ENCODE results near the gene PI4K2A.

The PI4K2A gene

DNA sequence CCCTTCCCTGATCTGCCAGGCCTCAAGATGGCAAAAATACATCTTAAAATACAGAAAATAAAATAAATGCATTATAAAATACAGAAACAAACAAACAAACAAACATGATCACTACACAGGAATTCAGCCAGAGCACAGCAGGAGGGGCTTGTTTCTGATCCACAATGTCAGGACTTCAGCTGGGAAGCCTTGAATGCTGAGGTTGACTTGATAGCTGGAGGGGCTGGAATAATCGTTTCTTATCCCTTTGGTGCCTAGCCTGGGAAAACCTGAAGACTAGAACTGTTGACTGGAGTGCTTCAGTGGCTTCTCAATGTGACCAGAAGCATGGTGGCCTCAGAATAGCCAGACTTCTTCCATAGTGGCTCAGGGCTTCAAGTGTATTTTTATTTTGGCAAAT is 63.9 kb downstream of the PI4K2A start:
- no peak for DNase-seq (ENCODE audit: low read depth in 2 of 2, low spot score in 1 of 2)

DNA sequence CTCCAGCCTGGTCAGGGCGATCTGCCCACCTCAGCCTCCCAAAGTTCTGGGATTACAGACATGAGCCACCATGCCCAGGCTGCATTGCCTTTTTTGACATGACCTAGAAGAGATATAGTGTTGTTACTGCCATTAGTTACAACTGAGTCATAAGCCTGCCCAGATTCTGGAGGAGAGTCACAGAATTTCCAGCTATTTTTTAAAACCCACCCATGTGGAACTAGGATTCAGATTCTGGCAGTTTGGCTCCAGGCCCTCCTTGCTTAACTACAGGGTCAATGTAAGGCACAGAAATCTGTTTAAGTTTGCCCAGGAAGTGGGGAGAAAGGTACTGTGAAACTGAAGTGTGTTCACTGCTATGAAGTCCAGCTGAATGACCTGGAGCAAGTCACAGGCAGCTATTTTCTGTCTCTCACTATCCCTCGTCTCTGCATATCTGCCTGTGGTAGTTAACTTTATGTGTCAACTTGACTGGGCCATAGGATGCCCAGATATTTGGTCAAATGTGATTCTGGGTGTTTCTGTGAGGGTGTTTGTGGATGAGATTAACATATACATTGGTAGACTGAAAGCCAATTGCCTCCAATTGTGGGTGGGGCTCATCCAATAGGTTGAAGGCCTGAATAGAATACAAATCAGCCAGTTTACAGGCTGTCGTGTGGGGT is 64.7 kb downstream of the PI4K2A start:
- DNase-seq (ENCODE audit: low read depth in 2 of 2, low spot score in 1 of 2) = no peak

DNA sequence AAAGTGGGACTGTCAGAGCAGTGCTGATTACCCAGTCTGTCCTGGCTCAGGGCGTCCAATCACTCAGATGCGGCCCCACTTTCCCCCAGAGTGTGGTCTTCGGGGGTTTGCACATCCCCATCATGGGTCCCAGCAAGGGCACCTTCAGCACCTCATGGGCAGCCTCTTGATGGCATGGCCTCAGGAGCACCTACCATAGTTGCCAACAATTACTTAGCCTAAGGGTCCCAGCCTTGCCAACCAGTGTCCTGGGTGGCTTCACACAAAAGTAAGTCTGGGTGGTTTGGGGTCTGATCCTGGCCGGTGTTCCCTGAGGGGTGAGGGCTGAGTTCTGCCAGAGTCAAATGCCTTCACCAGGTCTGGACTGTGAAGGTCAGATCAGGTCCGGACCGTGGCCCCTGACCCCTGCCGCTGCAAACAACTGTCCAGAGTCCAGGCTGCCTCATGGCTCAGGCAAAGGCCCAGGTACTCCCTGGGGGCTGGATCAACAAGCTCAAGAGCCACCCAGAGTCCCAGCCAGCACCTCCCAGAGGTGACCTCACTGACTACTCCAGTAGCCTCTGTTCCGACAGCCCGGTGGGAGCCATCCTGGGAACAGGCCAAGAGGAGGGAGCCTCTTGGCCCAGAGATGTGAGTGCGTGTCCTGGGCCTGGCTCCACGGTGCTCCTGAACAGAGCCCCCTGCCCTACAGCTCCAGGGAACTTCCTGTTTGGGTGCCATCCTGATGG is 66.8 kb downstream of the PI4K2A start:
- no peak for DNase-seq (ENCODE audit: low read depth in 2 of 2, low spot score in 1 of 2)

DNA sequence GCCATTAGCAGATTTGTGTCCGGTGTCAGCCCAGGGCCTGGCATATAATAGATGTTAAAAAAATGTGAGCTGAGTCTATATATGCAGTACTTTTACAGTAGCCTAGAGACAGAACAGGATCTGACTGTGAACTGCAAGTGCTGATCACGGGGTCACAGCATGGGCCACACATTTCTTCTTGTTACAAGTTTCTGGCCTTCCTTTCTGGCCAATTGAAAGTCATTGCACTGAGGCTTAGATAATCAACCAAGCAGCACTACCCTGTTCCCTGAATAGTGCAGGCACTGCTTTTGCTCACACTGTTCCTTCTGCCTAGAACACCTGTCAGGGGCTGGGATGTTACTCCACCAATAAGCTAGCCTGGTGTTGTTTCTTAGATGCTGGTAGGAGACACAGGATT is 67.7 kb downstream of the PI4K2A start:
- DNase-seq (ENCODE audit: low read depth in 2 of 2, low spot score in 1 of 2) = no peak

DNA sequence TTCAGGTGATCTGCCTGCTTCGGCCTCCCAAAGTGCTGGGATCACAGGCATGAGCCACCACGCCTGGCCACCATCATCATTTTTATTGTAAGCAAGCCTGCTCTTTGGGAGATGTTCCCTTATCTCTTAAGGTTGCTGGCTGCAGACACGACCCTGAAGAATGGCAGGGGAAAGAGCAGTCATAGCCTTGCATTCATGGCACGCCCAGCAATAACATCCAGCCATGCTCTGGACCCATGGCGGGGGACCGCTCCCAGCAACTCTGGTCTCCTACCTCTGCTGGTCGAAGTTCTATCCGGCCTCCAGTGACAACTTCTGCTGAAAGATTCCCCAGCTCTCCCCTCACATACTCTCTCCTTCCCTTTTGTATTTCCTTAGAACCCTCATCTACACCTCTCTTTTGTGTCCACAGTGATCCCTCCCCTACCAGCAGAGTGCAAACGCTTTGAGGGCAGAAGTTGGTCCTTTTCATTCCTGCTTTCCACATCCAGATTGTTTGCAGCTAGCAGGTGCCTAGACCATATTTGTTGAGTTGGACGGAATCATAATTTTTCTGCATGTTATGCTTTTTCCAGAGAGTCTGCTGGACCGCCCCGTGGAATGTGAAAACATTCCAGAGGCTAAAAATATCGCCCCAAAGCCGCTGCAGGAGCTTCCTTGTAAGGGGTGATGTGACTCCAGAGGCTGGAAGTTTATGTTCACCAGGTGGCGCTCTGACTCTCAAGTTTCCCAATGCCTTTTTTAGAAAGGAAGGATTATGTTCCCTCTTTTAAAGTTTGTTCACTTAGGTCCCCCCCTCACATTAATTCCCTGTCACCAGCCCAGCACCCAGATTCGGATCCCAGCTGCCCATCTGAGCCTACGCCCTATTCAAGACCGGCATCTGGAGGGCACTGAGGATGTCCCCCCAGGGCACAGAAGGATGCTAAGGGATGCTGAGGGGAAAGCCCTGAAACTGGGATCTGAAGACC is 68.8 kb downstream of the PI4K2A start:
- no peak for DNase-seq (ENCODE audit: low read depth in 2 of 2, low spot score in 1 of 2)

DNA sequence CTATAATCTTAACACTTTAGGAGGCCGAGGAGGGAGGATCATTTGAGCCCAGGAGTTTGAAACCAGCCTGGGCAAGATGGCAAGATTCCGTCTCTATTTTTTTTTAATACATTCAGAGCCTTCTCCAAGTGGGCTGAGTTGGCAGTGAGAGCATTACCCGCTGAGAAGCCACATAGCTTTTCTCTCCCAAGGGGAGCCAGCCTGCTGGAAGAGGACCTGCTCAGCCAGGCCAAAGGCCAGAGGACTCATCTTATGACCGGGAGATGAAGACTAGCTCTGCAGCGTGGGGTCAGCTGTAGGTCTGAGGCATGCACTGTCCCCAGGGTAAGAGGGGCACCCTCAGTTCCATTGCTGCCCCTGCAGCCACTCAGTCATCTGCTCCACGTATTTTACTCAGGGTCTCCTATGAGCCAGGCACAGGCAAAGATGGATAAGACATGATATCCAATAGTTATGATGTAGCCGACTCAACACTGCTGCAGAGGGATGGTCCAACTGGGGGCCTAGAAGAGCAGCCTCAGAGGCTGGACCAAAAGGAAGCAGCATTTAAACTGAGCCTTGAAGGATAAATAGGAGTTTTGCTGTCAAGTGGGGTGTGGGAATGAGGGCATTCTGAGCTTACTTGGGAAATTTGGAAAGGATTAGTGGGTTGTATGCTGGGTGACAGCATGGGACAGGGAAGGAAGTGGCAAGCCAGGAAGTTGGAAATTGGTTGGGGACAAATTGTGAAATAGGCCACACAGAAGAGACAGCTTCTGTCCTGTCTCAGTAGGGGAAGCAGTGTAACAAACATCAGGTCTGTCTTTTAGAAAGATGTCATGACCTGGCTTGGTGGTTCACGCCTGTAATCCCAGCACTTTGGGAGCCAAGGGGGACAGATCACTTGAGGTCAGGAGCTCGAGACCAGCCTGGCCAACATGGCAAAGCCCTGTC is 71.4 kb downstream of the PI4K2A start:
- DNase-seq (ENCODE audit: low read depth in 2 of 2, low spot score in 1 of 2) = no peak

DNA sequence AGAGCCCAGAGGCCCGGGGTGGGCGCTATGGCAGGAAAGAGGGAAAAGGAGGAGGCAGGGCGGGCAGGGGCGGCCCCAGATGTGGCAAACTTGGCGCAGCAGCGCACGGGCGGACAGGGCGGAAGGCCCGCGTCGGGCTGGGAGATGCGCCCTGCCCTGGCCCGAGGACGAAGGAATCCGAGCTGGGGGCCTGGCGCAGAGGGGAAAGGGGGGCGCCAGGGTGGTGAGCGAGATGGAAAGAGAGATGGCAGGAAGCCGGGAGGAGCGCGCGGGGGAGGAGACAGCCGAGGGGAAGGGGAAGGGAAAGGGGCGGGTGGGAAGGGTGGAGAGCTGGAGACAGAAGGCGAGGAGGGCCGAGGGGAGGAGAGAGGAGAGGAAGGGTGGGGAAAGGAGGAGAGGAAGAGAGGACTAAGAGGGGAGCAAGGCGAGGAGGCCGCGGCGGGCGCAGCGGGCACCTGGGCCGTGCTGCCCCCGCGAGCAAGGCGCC is 72.9 kb downstream of the PI4K2A start, which contains the start of gene MARVELD1:
Gene MARVELD1 (plus strand): TSS at position 392 of the 487 bp plus-strand sequence. CDS start 147 bp downstream, outside the sequence.
- no peak for DNase-seq (ENCODE audit: low read depth in 2 of 2, low spot score in 1 of 2)

DNA sequence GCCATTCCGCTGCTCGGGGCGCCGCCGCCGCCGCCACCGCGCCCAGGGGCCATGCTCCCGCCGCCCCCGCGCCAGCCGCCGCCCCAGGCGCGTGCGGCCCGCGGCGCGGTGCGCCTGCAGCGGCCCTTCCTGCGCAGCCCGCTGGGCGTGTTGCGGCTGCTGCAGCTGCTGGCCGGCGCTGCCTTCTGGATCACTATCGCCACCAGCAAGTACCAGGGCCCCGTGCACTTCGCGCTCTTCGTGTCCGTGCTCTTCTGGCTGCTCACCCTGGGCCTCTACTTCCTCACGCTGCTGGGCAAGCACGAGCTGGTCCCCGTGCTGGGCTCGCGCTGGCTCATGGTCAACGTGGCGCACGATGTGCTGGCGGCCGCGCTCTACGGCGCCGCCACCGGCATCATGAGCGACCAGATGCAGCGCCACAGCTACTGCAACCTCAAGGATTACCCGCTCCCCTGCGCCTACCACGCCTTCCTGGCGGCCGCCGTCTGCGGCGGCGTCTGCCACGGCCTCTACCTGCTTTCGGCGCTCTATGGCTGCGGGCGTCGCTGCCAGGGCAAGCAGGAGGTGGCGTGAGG is 73.4 kb downstream of the PI4K2A start:
- peak in 1 of 2 donors; percentile 13 for DNase-seq (ENCODE audit: low read depth in 2 of 2, low spot score in 1 of 2)

DNA sequence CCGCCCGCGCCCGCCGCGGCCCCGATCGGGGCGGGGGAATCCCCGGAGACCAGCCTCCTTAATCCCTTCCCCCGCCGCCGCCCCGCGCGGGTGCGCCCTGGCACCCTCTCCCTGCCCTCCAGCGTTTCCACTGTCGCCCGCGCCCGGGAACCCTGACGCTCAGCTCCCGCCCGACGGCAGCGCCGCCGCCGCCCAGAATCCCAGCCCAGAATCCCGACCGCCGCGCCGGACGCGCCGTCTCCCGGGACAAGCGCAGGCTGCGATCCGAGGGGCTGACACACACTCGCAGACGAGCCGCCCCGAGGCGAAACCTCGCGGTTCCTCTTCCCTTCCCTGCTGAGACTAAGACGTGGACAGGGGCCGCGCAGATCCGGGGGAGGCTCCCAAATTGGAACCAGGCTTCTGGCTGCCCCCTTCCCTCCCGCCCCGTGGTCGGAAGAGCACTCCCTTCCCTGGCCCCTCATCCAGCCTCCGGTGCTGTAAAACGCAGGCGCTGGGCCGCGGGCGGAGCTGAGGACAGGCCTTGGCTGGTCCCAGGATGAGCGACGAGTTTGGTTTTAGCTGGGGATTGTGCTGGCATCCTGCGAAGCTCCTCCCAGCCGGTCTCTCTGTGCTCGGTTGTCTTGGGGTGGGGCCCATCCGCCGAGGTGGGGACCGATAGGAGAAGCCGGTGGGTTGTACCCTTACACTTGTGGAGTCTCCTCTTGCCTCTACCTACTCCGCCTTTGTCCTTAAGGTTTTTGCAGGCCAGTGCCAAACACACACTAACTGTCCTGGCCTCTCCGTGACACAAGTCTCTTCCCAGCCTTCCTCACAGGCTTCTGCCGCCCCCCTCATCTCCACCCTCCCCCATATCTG is 74.2 kb downstream of the PI4K2A start:
- DNase-seq (ENCODE audit: low read depth in 2 of 2, low spot score in 1 of 2) = no peak

DNA sequence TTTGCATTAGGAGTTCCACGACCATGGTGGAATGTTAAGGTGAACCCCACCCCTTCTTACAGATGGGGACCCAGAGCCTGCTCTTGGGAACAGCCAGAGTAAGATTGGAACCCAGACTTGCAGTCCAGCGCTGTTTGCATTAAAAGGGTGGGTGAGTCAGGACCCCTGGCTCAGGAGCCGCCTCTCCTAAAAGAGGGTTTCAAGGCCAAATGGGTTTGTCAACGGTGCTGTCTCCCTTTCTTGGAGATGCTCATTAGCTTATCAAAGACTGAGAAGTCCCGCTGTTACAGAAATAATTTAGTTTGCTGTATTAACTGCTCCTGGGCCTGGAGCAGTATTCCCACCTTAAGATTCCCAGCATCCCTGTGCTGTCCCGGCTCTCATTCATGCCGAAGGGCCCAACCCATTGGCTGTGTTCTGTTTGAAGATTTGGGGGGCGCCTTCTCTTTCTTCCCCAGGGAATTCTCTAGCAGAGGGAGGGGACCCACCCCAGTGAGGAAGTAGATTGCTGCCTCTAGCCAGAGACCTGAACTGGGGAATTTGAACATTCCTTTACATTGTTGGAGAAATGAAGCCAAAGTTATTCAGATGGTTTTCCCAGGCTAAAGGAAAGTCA is 74.9 kb downstream of the PI4K2A start:
- no peak for DNase-seq (ENCODE audit: low read depth in 2 of 2, low spot score in 1 of 2)

DNA sequence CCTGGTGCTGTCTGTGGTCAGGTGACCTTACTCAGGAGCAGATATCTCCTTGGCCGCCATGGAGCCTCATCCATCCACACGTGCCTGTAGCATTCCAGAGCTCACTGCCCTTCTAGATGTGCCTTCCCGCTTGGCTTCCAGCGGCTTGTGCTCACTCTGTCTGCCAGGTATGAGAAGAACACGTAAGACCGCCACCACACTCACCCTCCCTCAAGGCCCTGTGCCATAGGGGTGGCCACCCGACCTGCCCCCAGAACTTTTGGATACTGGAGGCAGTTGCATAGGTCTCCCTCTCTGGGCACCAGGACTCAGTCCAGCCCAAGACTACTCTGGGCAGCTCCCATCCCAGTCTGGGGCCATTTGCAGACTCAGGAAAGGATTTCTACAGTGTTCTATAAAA is 77.2 kb downstream of the PI4K2A start:
- DNase-seq (ENCODE audit: low read depth in 2 of 2, low spot score in 1 of 2) = no peak

DNA sequence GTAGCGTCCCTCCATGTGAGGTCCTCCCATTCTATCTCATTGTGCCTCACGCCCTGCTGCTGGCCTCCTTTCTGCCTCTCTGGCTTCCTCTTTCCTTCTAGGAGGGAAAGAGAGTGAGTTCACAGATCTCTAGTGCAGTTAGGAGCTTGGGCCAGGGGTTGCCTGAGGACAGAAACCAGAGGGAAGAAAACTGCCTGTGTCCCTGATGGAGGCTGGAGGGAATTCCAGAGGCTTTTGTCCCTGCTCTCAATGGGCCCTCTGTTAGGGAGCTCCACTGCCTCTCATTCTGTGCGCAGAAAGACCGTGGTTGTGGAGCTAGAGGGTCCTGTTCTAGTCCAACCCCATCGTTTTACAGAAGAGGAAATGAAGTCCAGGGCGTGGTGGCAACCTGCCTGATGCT is 77.7 kb downstream of the PI4K2A start:
- DNase-seq (ENCODE audit: low read depth in 2 of 2, low spot score in 1 of 2) = no peak

DNA sequence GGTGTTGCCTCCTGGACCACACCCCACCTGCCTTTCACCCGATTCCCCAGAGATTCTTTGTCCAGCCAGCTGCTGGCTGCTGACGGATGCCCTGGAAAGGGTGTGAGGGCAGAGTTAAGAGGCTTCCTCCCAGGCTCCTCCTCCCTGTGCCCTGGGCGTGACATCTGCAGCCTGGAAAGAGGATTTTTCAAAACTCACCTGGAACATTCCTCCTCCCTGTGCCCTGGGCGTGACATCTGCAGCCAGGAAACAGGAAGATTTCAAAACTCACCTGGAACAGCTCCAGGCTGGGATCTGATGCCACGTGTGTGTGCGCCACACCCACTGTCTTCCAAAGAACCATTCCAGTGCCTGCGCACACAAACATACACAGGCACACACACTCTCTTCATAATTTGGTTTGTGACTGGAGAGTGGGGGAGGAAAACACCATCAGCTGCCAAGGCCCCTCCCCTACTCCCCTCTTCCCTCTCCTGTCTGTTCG is 78.2 kb downstream of the PI4K2A start:
- DNase-seq (ENCODE audit: low read depth in 2 of 2, low spot score in 1 of 2) = no peak

DNA sequence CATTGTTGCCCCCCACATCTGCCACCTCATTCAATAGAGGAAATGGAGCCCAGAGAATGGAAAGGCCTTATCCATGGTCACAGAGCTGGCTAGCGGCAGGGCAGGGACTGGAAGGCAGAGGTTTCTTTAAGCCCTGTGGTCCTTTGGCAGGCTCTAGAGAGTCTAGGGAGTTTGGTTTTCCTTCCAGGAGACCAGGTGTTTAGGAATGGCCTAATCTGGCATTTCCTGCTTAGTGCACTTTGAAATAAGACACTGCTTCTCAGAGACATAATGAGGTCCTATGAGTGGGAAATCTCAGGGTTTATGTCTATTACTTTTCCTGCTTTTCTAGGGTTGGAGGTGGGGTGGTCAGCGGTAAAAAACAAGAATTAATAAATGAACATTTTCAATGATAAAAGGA is 79.1 kb downstream of the PI4K2A start:
- no peak for DNase-seq (ENCODE audit: low read depth in 2 of 2, low spot score in 1 of 2)

DNA sequence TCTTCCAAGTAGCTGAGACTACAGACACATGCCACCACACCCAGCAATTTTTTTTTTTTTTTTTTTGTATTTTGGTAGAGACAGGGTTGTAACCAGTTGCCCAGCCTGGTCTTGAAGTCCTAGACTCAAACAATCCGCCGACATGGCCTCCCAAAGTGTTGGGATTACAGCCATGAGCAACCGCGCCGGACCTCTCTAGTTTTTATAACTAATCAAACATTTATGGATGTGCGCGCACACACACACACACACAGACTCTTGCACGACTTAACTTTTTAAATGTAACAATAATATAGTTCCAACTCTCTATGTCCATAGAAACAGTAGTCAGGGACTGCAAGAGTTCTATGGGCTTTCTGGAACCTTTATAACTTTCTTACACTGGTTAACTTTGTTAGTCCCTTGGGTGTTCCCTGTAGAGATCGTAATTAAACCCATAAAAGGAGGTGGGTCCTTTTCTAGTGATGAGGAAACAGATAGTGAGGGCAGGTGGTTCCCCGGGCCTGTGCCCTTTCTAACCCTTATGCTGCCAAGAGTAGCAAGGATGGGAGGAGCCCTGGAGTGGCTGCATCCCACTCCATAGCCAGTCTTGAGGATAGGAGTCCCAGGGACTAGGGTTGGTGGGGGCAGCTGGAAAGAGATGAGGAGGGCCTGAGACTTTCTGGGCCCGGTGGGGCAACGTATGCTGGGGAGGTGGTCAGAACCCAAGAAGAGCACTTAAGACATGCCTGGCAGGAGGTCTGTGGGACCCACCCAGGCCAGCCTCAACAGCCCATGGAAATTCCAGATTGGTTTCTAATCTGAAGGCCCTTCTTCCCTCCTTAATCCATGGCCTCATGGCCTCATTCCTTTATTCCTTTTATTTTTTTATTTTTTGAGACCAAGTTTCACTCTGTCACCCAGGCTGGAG is 81.7 kb downstream of the PI4K2A start:
- no peak for DNase-seq (ENCODE audit: low read depth in 2 of 2, low spot score in 1 of 2)

DNA sequence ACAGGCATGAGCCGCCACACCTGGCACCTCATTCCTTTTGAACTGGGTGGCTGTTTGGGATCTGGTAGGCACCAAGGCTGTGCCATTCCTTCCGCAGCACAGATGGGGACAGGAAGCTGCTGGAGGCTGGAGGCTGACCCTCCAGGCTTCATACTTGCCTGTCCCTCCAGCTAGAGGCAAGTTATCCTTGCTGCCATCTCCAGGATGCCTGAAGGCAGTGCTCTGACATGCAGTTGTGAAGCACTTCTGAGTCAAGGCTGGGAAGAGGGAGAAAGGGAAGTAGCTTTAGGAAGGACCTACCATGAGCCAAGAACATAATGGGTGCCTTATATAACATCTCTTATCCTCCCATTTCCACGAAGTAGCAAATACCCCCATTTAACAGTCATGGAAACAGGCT is 82.5 kb downstream of the PI4K2A start:
- no peak for DNase-seq (ENCODE audit: low read depth in 2 of 2, low spot score in 1 of 2)

DNA sequence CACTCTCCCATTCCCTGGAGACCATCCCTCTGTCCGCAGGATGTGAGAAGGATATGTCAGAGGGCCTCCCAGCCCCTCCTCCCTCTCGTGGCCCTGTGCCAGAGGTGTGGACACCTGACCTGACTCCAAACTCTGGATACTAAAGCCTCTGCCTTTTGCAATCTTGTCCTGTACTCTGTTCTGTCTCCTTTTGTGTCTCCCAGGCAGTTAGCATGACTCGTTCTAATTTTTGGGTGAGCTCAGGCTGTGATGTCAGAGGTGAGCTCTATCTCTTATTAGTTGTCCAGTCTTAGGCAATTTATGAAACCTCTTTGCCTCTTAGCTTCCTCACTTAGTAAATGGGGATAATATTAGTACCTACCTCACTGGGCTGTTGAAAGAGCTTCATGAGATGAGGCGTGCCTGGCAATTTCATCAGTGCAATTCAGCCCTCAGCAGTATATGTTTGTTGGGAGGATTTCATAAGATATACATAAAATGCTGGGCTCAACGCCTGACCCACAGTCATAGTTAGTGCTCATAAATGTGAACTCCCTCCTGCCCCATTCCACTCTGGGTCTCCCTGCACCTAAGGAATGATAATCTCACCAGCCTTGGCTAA is 84.0 kb downstream of the PI4K2A start:
- DNase-seq (ENCODE audit: low read depth in 2 of 2, low spot score in 1 of 2) = no peak

Measured in stimulated activated CD8-positive, alpha-beta memory T cell treated with anti-CD3 and anti-CD28 coated beads, Interleukin-4, amount 100 ng/mL, for 1 hour (primary cell).